PC-3 (cell line): ENCODE results near the gene SLC35F3. TPM values are rescaled to one million over a fixed set of nuclear protein-coding genes. Genes with fewer than 3 reads are reported as not detected.

ENCODE experiments used
- ATAC-seq: fragments of 200-7000 bp; cut with Tn5 transposase; 2 replicates; pipeline ENCODE4 v1.9.1; 2020; ENCODE audit warnings: mild to moderate bottlenecking, moderate library complexity
- BruUV-seq: library from RNA; stranded (reverse); fragments of 400-500 nt; replicated peaks from 2 replicates; lab custom pipeline; 2021; lab: Mats Ljungman, UMichigan
- CTCF ChIA-PET: fragments of 300-600 bp; sonication (Branson Sonifier 250); formaldehyde crosslinking; loops from one replicate; lab custom pipeline; 2022; ENCODE audit warnings: antibody characterized with exemption; lab: Charles Lee
- POLR2A ChIA-PET: fragments of 300-600 bp; sonication (Branson Sonifier 250); formaldehyde crosslinking; loops from one replicate; lab custom pipeline; 2022; ENCODE audit warnings: antibody characterized with exemption; ENCODE audit not compliant: unreplicated experiment; lab: Charles Lee
- DNase-seq: peaks from one replicate; pipeline ENCODE4 v3.0.0-alpha.2; 2015
- H2AFZ ChIP-seq: fragments of 300-600 bp; sonication (generic); 2 replicates; pipeline ENCODE4 v1.6.0; 2016; ENCODE audit warnings: antibody characterized with exemption, low read length
- H3F3A ChIP-seq: fragments of 300-600 bp; sonication (generic); one replicate; pipeline ENCODE4 v1.6.0; 2017; ENCODE audit warnings: antibody characterized with exemption, low read length, control low read depth, mild to moderate bottlenecking; ENCODE audit not compliant: unreplicated experiment
- H3K27ac ChIP-seq: fragments of 300-600 bp; sonication (generic); 2 replicates; pipeline ENCODE4 v1.5.1; 2016; ENCODE audit warnings: mild to moderate bottlenecking, low read length
- H3K27me3 ChIP-seq: fragments of 300-600 bp; sonication (generic); 2 replicates; pipeline ENCODE4 v1.6.1; 2016; ENCODE audit warnings: low read length, mixed read lengths
- H3K36me3 ChIP-seq: fragments of 300-600 bp; sonication (generic); 2 replicates; pipeline ENCODE4 v1.6.1; 2016; ENCODE audit warnings: low read depth, mixed run types, low read length, mixed read lengths
- H3K4me1 ChIP-seq: fragments of 300-600 bp; sonication (generic); 2 replicates; pipeline ENCODE4 v1.5.1; 2016; ENCODE audit warnings: low read length; ENCODE audit not compliant: insufficient read depth
- H3K4me2 ChIP-seq: fragments of 300-600 bp; sonication (generic); 2 replicates; pipeline ENCODE4 v1.6.0; 2016; ENCODE audit warnings: low read length
- H3K4me3 ChIP-seq: fragments of 300-600 bp; sonication (generic); 2 replicates; pipeline ENCODE4 v1.5.1; 2016; ENCODE audit warnings: mild to moderate bottlenecking, low read length, mixed read lengths
- H3K79me2 ChIP-seq: fragments of 300-600 bp; sonication (generic); 2 replicates; pipeline ENCODE4 v1.6.1; 2017; ENCODE audit warnings: low read length, mixed read lengths
- H3K9ac ChIP-seq: fragments of 300-600 bp; sonication (generic); 2 replicates; pipeline ENCODE4 v1.6.0; 2016; ENCODE audit warnings: mild to moderate bottlenecking, low read length
- H3K9me2 ChIP-seq: fragments of 300-600 bp; sonication (generic); replicated peaks from 2 replicates; pipeline ENCODE4 v1.6.1; 2016; ENCODE audit warnings: mixed run types, low read length, mixed read lengths
- H3K9me3 ChIP-seq: fragments of 300-600 bp; sonication (generic); 2 replicates; pipeline ENCODE4 v1.6.1; 2016; ENCODE audit warnings: low read length, mixed read lengths
- H4K20me1 ChIP-seq: fragments of 300-600 bp; sonication (generic); 2 replicates; pipeline ENCODE4 v1.6.1; 2016; ENCODE audit warnings: low read length, mixed read lengths
- EZH2 ChIP-seq: fragments of 300-600 bp; sonication (generic); IDR thresholded peaks from one replicate; pipeline ENCODE4 v1.6.1; 2017; ENCODE audit warnings: antibody characterized with exemption, mild to moderate bottlenecking, low read length; ENCODE audit not compliant: unreplicated experiment
- EZH2phosphoT487 ChIP-seq: fragments of 300-600 bp; sonication (generic); IDR thresholded peaks from 2 replicates; pipeline ENCODE4 v1.6.1; 2018; ENCODE audit warnings: mild to moderate bottlenecking, antibody characterized with exemption, low read length, borderline replicate concordance
- intact Hi-C: fragments of 100-400 bp; cut with micrococcal nuclease; formaldehyde crosslinking; loops from 2 replicates; pipeline ENCODE4 v1.9.0; 2023
- total RNA-seq: library from RNA; depleted of rRNA; stranded (reverse); fragments of >200 nt; gene quantifications from 2 replicates; pipeline ENCODE4 v1.2.3, GENCODE V29; 2014
- TF ChIP-seq, protein P1 (sequence below): fragments of 300-600 bp; sonication (generic); conservative IDR thresholded peaks from 2 replicates; pipeline ENCODE4 v1.5.1; 2017; ENCODE audit warnings: antibody characterized with exemption, low read depth, mild to moderate bottlenecking, low read length

Gene SLC35F3
- total RNA-seq, 1 experiment from 2014 or later, result 17.7 TPM

GRCh38 chr1:234235434-234235881 is 331.0 kb downstream of the SLC35F3 start:
- no peak for DNase-seq
- H3K27ac ChIP-seq, result no peak overlapping the region
- H3K9ac ChIP-seq, result no peak overlapping the region
- no peak overlapping the region for H3K4me2 ChIP-seq
- ChIA-PET POLR2A (no interaction called here), CTCF (no interaction called here)
- no peak overlapping the region for H2AFZ ChIP-seq
- no peaks in the 10 kb centered on the region for H4K20me1 ChIP-seq
- no peaks in the 10 kb centered on the region for H3K9me2 ChIP-seq
- no peaks in the 10 kb centered on the region for H3K9me3 ChIP-seq
- no peak overlapping the region for H3K4me3 ChIP-seq
- no peaks in the 10 kb centered on the region for H3K27me3 ChIP-seq
- TF ChIP-seq EZH2, result no peak
- no peak for TF ChIP-seq EZH2phosphoT487
- TF ChIP-seq, protein P1, sequence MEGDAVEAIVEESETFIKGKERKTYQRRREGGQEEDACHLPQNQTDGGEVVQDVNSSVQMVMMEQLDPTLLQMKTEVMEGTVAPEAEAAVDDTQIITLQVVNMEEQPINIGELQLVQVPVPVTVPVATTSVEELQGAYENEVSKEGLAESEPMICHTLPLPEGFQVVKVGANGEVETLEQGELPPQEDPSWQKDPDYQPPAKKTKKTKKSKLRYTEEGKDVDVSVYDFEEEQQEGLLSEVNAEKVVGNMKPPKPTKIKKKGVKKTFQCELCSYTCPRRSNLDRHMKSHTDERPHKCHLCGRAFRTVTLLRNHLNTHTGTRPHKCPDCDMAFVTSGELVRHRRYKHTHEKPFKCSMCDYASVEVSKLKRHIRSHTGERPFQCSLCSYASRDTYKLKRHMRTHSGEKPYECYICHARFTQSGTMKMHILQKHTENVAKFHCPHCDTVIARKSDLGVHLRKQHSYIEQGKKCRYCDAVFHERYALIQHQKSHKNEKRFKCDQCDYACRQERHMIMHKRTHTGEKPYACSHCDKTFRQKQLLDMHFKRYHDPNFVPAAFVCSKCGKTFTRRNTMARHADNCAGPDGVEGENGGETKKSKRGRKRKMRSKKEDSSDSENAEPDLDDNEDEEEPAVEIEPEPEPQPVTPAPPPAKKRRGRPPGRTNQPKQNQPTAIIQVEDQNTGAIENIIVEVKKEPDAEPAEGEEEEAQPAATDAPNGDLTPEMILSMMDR, result no peak
- H3K36me3 ChIP-seq, result no peaks in the 10 kb centered on the region
- BruUV-seq, result no TSS peak
- H3K4me1 ChIP-seq, result no peaks in the 10 kb centered on the region
- intact Hi-C loops, result no loop called here
- H3F3A ChIP-seq, result no peaks in the 10 kb centered on the region
- no peaks in the 10 kb centered on the region for H3K79me2 ChIP-seq
- no peak for ATAC-seq

DNA sequence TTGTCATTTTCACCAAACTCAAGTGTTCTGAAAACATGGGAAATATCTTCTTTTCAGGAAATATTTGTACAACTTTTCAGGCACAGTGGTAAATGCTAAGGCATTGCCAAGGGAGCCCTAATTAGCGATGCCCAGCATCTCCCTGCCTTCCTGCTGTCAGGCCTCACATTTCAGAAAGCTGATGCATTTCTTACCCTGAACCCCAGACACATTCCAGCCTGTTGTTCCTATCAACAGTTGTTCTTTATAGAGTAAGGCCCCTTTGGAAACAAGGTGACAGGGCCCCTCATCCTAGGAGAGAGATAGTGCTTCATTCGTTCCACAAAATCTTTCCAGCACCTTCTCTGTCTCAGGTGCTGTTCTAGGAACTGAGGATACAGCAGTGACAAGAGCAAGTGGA is 332.9 kb downstream of the SLC35F3 start:
- H3K4me2 ChIP-seq, result no peak overlapping the region
- no peaks in the 10 kb centered on the region for H3K9me3 ChIP-seq
- no peak overlapping the region for H3K27ac ChIP-seq
- H2AFZ ChIP-seq, result no peak overlapping the region
- no peak overlapping the region for H3K4me3 ChIP-seq
- no peaks in the 10 kb centered on the region for H3K9me2 ChIP-seq
- intact Hi-C loops, result no loop called here
- H3K4me1 ChIP-seq, result no peaks in the 10 kb centered on the region
- ChIA-PET POLR2A (no interaction called here), CTCF (no interaction called here)
- no peaks in the 10 kb centered on the region for H4K20me1 ChIP-seq
- DNase-seq (no peak), ATAC-seq (no peak)
- no peaks in the 10 kb centered on the region for H3K36me3 ChIP-seq
- BruUV-seq, result no TSS peak
- no peaks in the 10 kb centered on the region for H3K79me2 ChIP-seq
- no peaks in the 10 kb centered on the region for H3K27me3 ChIP-seq
- H3K9ac ChIP-seq, result no peak overlapping the region
- TF ChIP-seq, protein P1, result no peak
- no peak for TF ChIP-seq EZH2
- H3F3A ChIP-seq, result no peaks in the 10 kb centered on the region

DNA sequence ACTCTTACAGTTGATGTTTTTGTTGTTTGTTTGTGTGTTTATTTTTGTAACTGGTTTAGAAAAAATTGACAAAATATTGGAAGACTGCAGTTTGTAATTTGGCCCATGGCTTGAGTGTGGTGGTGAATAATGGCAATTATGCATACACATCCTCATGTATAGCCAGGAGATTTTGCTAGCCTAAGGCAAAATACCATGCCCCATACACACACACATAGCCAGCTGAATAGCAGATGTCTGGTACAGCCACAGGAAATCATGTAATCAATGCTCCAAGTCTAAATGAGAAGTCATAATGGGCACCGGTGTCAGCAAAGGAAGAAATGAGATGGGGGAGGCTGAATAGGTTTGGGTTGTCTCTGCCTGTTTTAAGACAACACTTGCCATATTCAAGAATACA is 333.6 kb downstream of the SLC35F3 start:
- Histone ChIP-seq H3F3A (no peaks in the 10 kb centered on the region), H3K4me3 (no peak overlapping the region), H3K9me2 (no peaks in the 10 kb centered on the region), H3K4me1 (no peaks in the 10 kb centered on the region), H3K9ac (no peak overlapping the region), H3K36me3 (no peaks in the 10 kb centered on the region), H4K20me1 (no peaks in the 10 kb centered on the region), H3K27me3 (no peaks in the 10 kb centered on the region), H3K27ac (no peak overlapping the region), H3K4me2 (no peak overlapping the region), H3K79me2 (no peaks in the 10 kb centered on the region), H2AFZ (no peak overlapping the region), H3K9me3 (no peaks in the 10 kb centered on the region)
- intact Hi-C loops, result no loop called here
- no peak for DNase-seq
- CTCF ChIA-PET, result no interaction called here
- ATAC-seq, result no peak
- BruUV-seq, result no TSS peak
- POLR2A ChIA-PET, result no interaction called here
- no peak for TF ChIP-seq EZH2phosphoT487
- TF ChIP-seq EZH2, result no peak
- TF ChIP-seq, protein P1, result no peak
